Activated effector memory CD4-positive, alpha-beta T cell treated with Interleukin-2 at 50 U/mL for 16 hours (primary cell): ENCODE results near the gene PHRF1.

Experiments used
- DNase-seq: peaks from one replicate; pipeline ENCODE4 v3.0.0-alpha.2; 2020

Gene PHRF1

GRCh38 chr11:575996-576768, at the start of gene PHRF1:
Gene PHRF1 (plus strand): TSS chr11:576470. CDS start chr11:581513, 5,043 bp downstream.
- DNase-seq: peak; percentile 91

- no peak for DNase-seq
These were observed 48.0 kb upstream of the PHRF1 start for GRCh38 chr11:528166-528814.

GRCh38 chr11:528815-529727, 47.2 kb upstream of the PHRF1 start:
- no peak for DNase-seq

- no peak for DNase-seq
These were observed 46.4 kb upstream of the PHRF1 start for GRCh38 chr11:529728-530411.

- no peak for DNase-seq
These were observed 45.1 kb upstream of the PHRF1 start for GRCh38 chr11:530960-531831.

- no peak for DNase-seq
These were observed 44.2 kb upstream of the PHRF1 start for GRCh38 chr11:531919-532526.

- DNase-seq: no peak
These were observed 43.7 kb upstream of the PHRF1 start for GRCh38 chr11:532527-532985.

- no peak for DNase-seq
These were observed 43.2 kb upstream of the PHRF1 start for GRCh38 chr11:532986-533585.

- no peak for DNase-seq
These were observed 42.5 kb upstream of the PHRF1 start for GRCh38 chr11:533586-534395.

- DNase-seq: peak; percentile 8
These were observed 41.7 kb upstream of the PHRF1 start for GRCh38 chr11:534396-535209.

GRCh38 chr11:535210-535518, 41.1 kb upstream of the PHRF1 start:
- DNase-seq: no peak

- DNase-seq: peak; percentile 95
These were observed 40.5 kb upstream of the PHRF1 start, which contains the start of gene HRAS for GRCh38 chr11:535519-536454. Gene HRAS (minus strand): TSS chr11:535576.

GRCh38 chr11:536841-537621, 39.2 kb upstream of the PHRF1 start, which contains the start of gene LRRC56:
Gene LRRC56 (plus strand): TSS chr11:537527. CDS start chr11:540685, 3,158 bp downstream.
- peak; percentile 83 for DNase-seq

- no peak for DNase-seq
These were observed 38.4 kb upstream of the PHRF1 start for GRCh38 chr11:537622-538430.

GRCh38 chr11:538431-539051, 37.7 kb upstream of the PHRF1 start:
- no peak for DNase-seq
